Liver (tissue), 9 donors: ENCODE results near the gene PRPF31. TPM values are rescaled to one million over a fixed set of nuclear protein-coding genes. Genes with fewer than 3 reads are reported as not detected.

Experiments
- DNase-seq: peaks from one replicate; pipeline ENCODE4 v3.0.0-alpha.2; 2017; ENCODE audit warnings: low spot score
- H3K27ac ChIP-seq, 2 donors: one replicate each; pipeline ENCODE4 v1.7.0; 2013; ENCODE audit warnings: inconsistent platforms in 2 of 2, low read length in 2 of 2, control low read depth in 1 of 2, low read depth in 1 of 2, mild to moderate bottlenecking in 1 of 2
- H3K27me3 ChIP-seq, 4 donors: one replicate each; pipeline versions ENCODE4 v1.6.1 to v1.7.0; 2013; ENCODE audit warnings: low read length in 3 of 4, inconsistent platforms in 1 of 4, mild to moderate bottlenecking in 1 of 4, moderate library complexity in 1 of 4; ENCODE audit not compliant: control insufficient read depth in 4 of 4, insufficient read depth in 4 of 4
- H3K36me3 ChIP-seq, 4 donors: one replicate each; pipeline versions ENCODE4 v1.6.1 to v1.7.0; 2013; ENCODE audit warnings: low read length in 3 of 4, mild to moderate bottlenecking in 3 of 4, low read depth in 1 of 4, moderate library complexity in 1 of 4; ENCODE audit not compliant: control insufficient read depth in 4 of 4, insufficient read depth in 3 of 4
- H3K4me1 ChIP-seq, 4 donors: one replicate each; pipeline versions ENCODE4 v1.6.1 to v1.7.0; 2013; ENCODE audit warnings: low read length in 3 of 4, mild to moderate bottlenecking in 3 of 4, moderate library complexity in 1 of 4; ENCODE audit not compliant: control insufficient read depth in 4 of 4, insufficient read depth in 4 of 4
- H3K4me3 ChIP-seq, 3 donors: one replicate each; pipeline versions ENCODE4 v1.6.1 to v1.7.0; 2013; ENCODE audit warnings: low read length in 3 of 3, control low read depth in 1 of 3, low read depth in 1 of 3, mild to moderate bottlenecking in 1 of 3
- H3K9ac ChIP-seq, 2 donors: one replicate each; pipeline ENCODE4 v1.7.0; 2013; ENCODE audit warnings: low read length in 2 of 2, mild to moderate bottlenecking in 2 of 2, moderate library complexity in 2 of 2, control low read depth in 1 of 2, low read depth in 1 of 2
- H3K9me3 ChIP-seq, 4 donors: one replicate each; pipeline versions ENCODE4 v1.6.1 to v1.7.0; 2013; ENCODE audit warnings: low read length in 3 of 4; ENCODE audit not compliant: control insufficient read depth in 4 of 4
- CTCF ChIP-seq: fragments of 150-350 bp; IDR thresholded peaks from 2 replicates; pipeline ENCODE4 v1.5.1; 2017; ENCODE audit warnings: improper control_type of control experiment, low read depth, low read length; ENCODE audit not compliant: missing input control
- EGR1 ChIP-seq, 2 donors: IDR thresholded peaks; 2 replicates each; pipeline ENCODE4 v1.6.1; 2016 to 2018; ENCODE audit warnings: antibody characterized with exemption in 2 of 2, low read depth in 2 of 2
- FOXA1 ChIP-seq: IDR thresholded peaks from 2 replicates; pipeline ENCODE4 v1.6.1; 2016; ENCODE audit warnings: antibody characterized with exemption
- FOXA2 ChIP-seq: IDR thresholded peaks from 2 replicates; pipeline ENCODE4 v1.6.1; 2016; ENCODE audit warnings: antibody characterized with exemption
- GABPA ChIP-seq, 2 donors: IDR thresholded peaks in 1 of 2; conservative IDR thresholded peaks in 1 of 2; 2 replicates each; pipeline ENCODE4 v1.6.1; 2016; ENCODE audit warnings: antibody characterized with exemption in 2 of 2, mild to moderate bottlenecking in 1 of 2, moderate library complexity in 1 of 2
- HNF4A ChIP-seq, 2 donors: conservative IDR thresholded peaks; 2 replicates each; pipeline ENCODE4 v1.6.1; 2016; ENCODE audit warnings: antibody characterized with exemption in 2 of 2, mild to moderate bottlenecking in 2 of 2
- HNF4G ChIP-seq: IDR thresholded peaks from 2 replicates; pipeline ENCODE4 v1.6.1; 2016; ENCODE audit warnings: antibody characterized with exemption
- JUND ChIP-seq, 2 donors: IDR thresholded peaks; 2 replicates each; pipeline ENCODE4 v1.6.1; 2016; ENCODE audit warnings: antibody characterized with exemption in 2 of 2
- MAX ChIP-seq: IDR thresholded peaks from 2 replicates; pipeline ENCODE4 v1.6.1; 2016; ENCODE audit warnings: antibody characterized with exemption
- NR2F2 ChIP-seq: IDR thresholded peaks from 2 replicates; pipeline ENCODE4 v1.6.1; 2016; ENCODE audit warnings: antibody characterized with exemption
- RAD21 ChIP-seq, 2 donors: IDR thresholded peaks; 2 replicates each; pipeline ENCODE4 v1.6.1; 2016; ENCODE audit warnings: antibody characterized with exemption in 2 of 2, mild to moderate bottlenecking in 2 of 2
- REST ChIP-seq: IDR thresholded peaks from 2 replicates; pipeline ENCODE4 v1.6.1; 2016; ENCODE audit warnings: antibody characterized with exemption, mild to moderate bottlenecking
- RXRA ChIP-seq, 2 donors: IDR thresholded peaks; 2 replicates each; pipeline ENCODE4 v1.6.1; 2017 to 2018; ENCODE audit warnings: antibody characterized with exemption in 2 of 2, mild to moderate bottlenecking in 1 of 2
- SP1 ChIP-seq: IDR thresholded peaks from 2 replicates; pipeline ENCODE4 v1.6.1; 2018; ENCODE audit warnings: antibody characterized with exemption, mild to moderate bottlenecking
- YY1 ChIP-seq: IDR thresholded peaks from 2 replicates; pipeline ENCODE4 v1.6.1; 2016; ENCODE audit warnings: antibody characterized with exemption, mild to moderate bottlenecking
- ZBTB33 ChIP-seq: IDR thresholded peaks from 2 replicates; pipeline ENCODE4 v1.6.1; 2016; ENCODE audit warnings: antibody characterized with exemption
- WGBS: extraction: QIAGEN DNeasy Blood & Tissue Kit; methylation state at CpG from one replicate; pipeline ENCODE4 v1.1.7; 2013; 5-methylcytosine and 5-hydroxymethylcytosine counted together
- polyA plus RNA-seq, 2 donors: library from polyadenylated mRNA; stranded (reverse) in 1 of 2; unstranded in 1 of 2; fragments of 200-250 nt in 1 of 2; fragments of >200 nt in 1 of 2; fragmentation: Nextera tagmentation in 1 of 2; extraction: Ambion mirVana in 1 of 2; gene quantifications; one replicate each; pipeline versions ENCODE4 v1.2.1 to v1.2.3, GENCODE V29; 2013 to 2015
- total RNA-seq, 2 donors: library from RNA; depleted of rRNA; stranded (reverse); fragments of >200 nt; gene quantifications; one replicate each; pipeline ENCODE4 v1.2.3, GENCODE V29; 2014
- donor health status: healthy.
- donor health status: healthy.
- donor health status: healthy.
- donor health status: healthy.
- donor health status: healthy.

Gene PRPF31
- total and polyA plus RNA-seq, 4 donors, result 23.8 to 33.0 (median 28.7) TPM

- Histone ChIP-seq H3K9ac (no peak overlapping the region), H3K27me3 (no peaks in the 10 kb centered on the region), H3K4me1 (peaks cover 0 to 24% (median 9%) of the 10 kb centered on the region in 4 donors), H3K27ac (no peak overlapping the region), H3K36me3 (peaks cover 14 to 47% (median 18%) of the 10 kb centered on the region in 4 donors), H3K4me3 (no peak overlapping the region), H3K9me3 (no peaks in the 10 kb centered on the region)
- TF ChIP-seq CTCF, result no peak
- no peak for TF ChIP-seq NR2F2
- TF ChIP-seq ZBTB33, result no peak
- no peak for TF ChIP-seq HNF4G
- TF ChIP-seq GABPA (IDR thresholded peaks at IDR 0.05 in 1 of 2, conservative IDR thresholded peaks at IDR 0.05 in 1 of 2), result no peak
- no peak for TF ChIP-seq EGR1 (IDR thresholded peaks at IDR 0.05; ENCODE audit: low read depth in 2 of 2)
- no peak for TF ChIP-seq FOXA1
- TF ChIP-seq FOXA2, result no peak
- TF ChIP-seq JUND (IDR thresholded peaks at IDR 0.05), result no peak
- TF ChIP-seq RAD21 (IDR thresholded peaks at IDR 0.05), result no peak
- TF ChIP-seq SP1, result no peak
- TF ChIP-seq HNF4A (conservative IDR thresholded peaks at IDR 0.05), result no peak
- TF ChIP-seq REST, result no peak
- no peak for DNase-seq
- 89% methylated on average over 15 of the region's 15 CpGs for WGBS
These were observed 8.8 kb upstream of the PRPF31 start for GRCh38 chr19:54106716-54107115.

GRCh38 chr19:54107876-54108490 lies 7.6 kb upstream of the PRPF31 start:
- DNase-seq, result no peak
- no peak for TF ChIP-seq MAX
- TF ChIP-seq JUND (IDR thresholded peaks at IDR 0.05), result no peak
- TF ChIP-seq FOXA1, result no peak
- TF ChIP-seq YY1, result no peak
- TF ChIP-seq ZBTB33, result no peak
- TF ChIP-seq RXRA (IDR thresholded peaks at IDR 0.05), result no peak
- TF ChIP-seq REST, result no peak
- no peak for TF ChIP-seq FOXA2
- no peak for TF ChIP-seq NR2F2
- TF ChIP-seq HNF4A (conservative IDR thresholded peaks at IDR 0.05), result no peak

More at GRCh38 chr19:54107876-54108490, 7.6 kb upstream of the PRPF31 start:
- peaks cover 14 to 47% (median 18%) of the 10 kb centered on the region in 4 donors for H3K36me3 ChIP-seq
- H3K9ac ChIP-seq, result no peak overlapping the region
- H3K4me1 ChIP-seq, result peaks cover 0 to 18% (median 6%) of the 10 kb centered on the region in 4 donors
- H3K4me3 ChIP-seq, result no peak overlapping the region
- no peaks in the 10 kb centered on the region for H3K9me3 ChIP-seq
- H3K27ac ChIP-seq, result no peak overlapping the region
- no peaks in the 10 kb centered on the region for H3K27me3 ChIP-seq
- WGBS, result 87% methylated on average over 21 of the region's 21 CpGs
